DMS53 treated with DMSO at 0.1 percent for 48 hours (cell line): Measurements from ENCODE around the gene KLF3.

Source experiments
- DNase-seq: peaks from one replicate; lab custom pipeline; 2025; ENCODE audit not compliant: unreplicated experiment; lab: John Stamatoyannopoulos, UW

KLF3 gene

DNA sequence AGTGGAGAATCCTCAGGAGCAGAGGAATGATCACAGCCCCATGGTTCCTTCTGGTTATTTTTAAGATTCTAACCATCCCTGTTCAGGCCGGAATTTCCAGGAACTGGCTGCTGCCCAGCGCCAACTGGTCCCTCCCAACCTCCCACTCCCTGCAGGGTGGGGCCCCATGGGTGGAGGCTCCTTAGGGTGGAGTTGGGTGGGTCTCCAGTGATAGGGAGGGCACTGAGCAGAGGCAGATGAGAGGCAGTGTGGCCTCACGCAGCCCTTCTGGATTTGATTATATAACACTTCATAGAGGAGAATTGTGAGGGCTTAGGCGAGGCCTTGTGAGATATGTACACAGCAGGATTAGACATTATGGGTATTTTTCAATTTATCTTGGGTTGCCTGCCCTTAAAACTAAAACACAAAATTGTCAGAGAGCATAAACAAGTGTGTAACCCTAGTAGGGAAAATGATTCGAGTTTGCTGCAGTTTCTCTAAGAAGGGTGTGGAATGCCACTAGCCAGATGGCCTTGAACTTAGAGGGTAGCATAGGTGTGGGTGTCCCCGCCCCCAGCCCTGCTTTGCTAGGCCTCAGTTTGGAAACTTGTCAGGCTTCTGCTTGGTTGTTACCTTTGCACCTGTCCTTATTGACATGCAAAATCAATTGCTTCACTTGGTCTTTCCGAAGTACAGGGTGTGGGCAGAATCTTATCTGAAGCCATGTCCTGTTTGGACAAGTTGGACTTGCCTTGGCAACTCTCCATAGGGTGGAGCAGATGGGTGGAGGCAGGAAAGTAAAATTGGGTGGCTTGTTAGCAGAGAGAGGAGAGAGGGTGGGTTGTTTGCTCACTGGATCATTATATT, 9.4 kb downstream of the KLF3 start:
- DNase-seq: peak; percentile 25

DNA sequence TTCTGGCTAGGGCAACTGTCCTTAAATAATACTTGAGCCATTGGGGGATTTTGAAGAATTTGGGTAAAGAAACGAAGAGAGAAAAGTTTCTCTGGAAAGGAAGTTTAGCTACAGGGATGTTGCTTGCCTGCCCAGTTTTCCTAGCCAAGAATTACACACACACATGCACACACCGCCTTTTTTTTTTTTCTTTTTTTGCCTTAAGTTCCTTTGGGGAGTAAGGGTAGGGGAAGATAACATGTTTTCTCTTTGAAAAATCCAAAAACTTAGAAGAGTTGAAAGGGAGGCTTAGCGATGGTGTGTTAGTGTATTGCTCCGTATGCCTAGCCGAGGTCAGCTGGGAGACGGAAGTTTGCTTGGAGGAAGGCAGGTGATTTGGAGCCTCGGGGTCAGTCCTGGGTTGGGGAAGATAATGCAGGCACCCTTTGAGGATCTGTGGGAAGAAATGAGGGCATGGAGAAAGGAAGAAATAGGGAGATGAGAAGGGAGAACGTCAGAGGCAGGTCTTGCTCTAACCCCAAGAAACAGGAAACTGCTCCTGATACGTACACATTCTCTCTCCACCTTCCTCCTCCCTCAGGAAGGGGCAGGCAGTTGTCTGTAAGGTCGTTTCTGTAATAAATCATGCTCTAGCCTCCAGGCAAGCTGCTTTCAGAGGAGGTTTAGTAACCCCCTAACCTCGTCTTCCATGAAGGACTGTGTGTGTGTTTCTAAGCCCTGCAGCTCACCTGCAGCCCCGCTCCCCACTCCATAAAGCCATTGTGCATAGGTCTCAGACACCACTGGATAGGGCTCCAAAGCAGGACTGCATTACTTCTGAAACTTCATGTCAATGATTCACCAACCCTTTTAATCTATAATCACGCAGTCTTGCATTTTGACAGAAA, 10.5 kb downstream of the KLF3 start:
- DNase-seq: peak; percentile 43

DNA sequence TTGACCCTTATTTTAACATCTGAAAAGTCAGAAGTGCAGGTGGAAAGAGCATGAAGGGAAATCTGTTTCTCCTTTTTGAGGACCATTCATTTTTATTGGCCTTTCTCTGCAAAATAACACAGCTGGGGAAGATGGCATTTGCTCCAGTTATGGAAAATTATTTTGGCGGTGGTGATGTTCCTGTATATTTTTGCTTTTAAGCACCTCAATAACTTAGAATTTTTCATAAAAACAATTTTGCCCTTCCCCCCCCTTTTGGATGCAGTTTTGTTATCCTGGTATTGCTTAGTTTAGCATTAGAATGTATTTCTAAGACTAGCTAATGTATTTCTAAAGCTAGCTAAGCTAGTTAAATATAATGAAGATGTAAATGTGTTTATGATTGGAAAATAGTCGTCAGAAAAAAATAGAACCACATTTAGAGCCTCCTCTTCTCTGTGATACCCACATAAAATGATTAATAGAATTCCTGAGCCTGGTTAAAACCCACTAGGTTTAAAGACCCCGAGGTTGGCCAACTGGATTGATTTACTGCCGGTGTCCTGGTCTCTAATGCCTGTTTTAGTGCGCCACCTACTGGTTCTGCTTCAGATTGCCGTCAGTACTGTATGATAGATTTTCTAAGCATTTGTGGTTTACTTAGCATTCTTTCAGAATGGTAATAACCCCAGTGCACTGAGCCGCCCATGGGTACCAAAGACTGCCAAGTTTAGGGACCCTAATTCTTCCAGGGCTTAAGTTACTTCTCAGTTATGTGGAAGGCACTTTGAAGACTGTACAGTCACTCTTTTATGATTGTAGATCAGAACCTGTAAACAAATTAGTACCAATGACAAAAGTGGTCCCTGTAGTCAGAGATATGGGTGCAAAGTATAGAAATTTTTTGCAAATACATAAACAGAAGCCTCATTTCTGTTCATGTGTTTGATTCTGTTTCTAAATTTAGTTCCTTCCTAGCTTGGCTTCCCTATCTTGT, 11.4 kb downstream of the KLF3 start:
- peak; percentile 79 for DNase-seq

GRCh38 chr4:38676986-38677385, 13.0 kb downstream of the KLF3 start:
- DNase-seq: no peak

DNA sequence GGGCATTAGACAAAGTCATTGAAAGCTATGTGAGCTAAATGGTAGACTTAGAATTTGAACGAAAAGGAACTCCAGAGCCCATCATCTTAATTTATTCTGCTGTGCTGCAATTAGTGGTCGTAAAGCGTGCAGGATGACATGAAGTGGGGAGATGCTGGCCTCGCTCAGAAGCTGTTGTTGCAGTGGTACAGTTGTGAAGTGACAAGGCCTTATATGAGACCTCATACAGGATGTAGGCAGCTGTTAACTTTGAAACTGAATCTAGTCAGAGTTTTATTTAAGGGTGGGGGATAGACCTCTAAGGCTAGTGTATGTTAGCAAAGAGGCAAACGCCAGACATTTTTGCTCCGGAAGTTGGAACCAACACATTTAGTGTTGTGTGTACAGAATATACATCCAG, 13.4 kb downstream of the KLF3 start:
- no peak for DNase-seq

- DNase-seq: no peak
These were observed 14.1 kb downstream of the KLF3 start for GRCh38 chr4:38678078-38678477.

- no peak for DNase-seq
These were observed 15.9 kb downstream of the KLF3 start for GRCh38 chr4:38679921-38680320.

GRCh38 chr4:38681281-38681991, 17.4 kb downstream of the KLF3 start:
- no peak for DNase-seq

GRCh38 chr4:38682336-38682735, 18.3 kb downstream of the KLF3 start:
- DNase-seq: no peak

- no peak for DNase-seq
These were observed 19.3 kb downstream of the KLF3 start for GRCh38 chr4:38683276-38683675.

DNA sequence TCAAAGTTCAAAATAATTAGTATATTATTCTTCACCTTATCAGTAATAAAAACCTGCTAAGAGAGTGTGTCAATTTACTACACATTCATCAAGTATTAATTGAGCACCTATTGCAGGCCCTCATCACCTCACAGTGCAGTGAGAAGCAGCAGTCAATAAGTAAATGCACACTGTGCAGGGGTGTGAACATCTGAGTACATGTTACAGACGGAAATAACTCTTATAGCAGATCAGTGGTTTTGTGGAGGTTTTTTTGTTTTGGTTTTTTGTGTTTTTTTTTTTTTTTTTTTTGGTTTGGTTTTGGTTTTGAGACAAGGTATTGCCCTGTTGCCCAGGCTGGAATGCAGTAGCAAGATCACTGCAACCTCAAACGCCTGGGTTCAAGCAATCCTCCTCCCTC, 20.3 kb downstream of the KLF3 start:
- DNase-seq: no peak

DNA sequence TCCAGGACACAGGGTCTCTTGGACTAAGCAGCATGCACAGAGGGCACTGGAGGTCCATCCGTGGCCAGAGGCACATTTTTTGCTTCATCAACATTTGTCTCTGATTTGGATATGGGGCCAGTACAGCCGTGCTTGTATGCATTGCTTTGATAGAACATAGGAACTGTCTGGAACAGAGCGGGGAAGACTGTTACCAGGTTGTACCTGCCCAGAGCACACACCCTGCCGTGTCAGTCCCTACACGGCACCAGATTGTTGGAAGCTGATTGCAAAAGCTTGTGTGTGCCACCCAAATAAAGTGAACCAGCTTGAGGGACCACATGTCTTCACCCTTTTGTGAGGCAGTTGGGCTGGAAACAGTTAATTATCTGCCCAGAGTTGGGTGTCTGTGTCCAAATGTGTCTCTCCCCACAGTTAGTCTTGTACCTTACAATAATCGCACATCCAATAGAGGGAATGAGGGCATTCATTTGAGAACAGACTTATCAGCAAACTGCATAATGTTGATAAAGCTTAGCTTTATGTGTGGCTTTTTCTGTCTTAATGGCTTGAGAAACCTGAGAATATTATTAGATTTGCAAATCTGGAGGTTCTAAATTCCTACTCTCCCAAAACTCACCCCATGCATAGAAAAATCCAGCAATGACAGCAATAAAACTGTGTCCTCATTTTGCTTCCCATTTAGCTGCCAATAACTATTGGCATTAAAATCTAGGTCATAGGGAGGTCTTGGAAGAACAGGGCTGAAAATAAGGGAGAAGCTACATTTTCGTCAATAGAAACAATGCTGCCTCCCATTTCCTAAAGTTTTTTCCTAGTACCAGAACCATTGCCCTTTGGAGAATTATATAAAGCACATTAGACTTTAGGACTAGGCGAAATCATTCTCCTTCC, 21.2 kb downstream of the KLF3 start:
- DNase-seq: no peak

DNA sequence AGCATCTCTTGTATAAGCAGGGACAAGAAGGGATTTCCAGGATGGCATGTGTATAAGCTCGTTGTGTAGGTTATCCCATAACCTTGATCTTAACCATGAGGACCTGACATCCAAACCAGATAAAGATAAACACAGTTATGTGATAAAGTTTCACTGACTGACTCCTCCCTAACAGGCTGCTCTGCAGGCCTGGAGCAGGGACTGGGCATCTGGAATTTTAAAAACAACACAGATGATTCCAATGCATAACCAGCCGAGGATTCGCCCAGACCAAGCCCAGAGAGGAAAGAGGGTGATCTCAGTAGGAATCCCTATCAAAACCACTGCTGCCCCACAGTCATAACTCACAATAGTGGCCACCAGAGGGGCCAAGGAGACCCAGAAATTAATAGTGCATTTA, 22.7 kb downstream of the KLF3 start:
- DNase-seq: no peak

GRCh38 chr4:38687571-38688011, 23.6 kb downstream of the KLF3 start:
- no peak for DNase-seq

DNA sequence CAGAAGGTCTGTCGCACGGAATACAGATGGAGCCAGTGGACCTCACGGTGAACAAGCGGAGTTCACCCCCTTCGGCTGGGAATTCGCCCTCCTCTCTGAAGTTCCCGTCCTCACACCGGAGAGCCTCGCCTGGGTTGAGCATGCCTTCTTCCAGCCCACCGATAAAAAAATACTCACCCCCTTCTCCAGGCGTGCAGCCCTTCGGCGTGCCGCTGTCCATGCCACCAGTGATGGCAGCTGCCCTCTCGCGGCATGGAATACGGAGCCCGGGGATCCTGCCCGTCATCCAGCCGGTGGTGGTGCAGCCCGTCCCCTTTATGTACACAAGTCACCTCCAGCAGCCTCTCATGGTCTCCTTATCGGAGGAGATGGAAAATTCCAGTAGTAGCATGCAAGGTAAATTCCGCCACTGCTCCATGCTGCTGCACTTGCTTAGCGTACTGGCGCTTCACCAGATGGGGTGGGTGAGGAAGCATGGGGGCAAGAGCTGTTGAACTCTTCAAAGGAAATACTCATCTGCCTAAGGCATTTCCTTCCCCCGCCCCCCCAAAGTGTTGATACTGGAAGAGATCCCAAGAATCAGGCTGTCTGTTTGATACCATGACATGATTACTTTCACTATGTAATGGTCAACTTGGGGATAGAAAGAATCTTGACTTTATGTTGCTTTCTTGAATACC, 24.8 kb downstream of the KLF3 start:
- no peak for DNase-seq

DNA sequence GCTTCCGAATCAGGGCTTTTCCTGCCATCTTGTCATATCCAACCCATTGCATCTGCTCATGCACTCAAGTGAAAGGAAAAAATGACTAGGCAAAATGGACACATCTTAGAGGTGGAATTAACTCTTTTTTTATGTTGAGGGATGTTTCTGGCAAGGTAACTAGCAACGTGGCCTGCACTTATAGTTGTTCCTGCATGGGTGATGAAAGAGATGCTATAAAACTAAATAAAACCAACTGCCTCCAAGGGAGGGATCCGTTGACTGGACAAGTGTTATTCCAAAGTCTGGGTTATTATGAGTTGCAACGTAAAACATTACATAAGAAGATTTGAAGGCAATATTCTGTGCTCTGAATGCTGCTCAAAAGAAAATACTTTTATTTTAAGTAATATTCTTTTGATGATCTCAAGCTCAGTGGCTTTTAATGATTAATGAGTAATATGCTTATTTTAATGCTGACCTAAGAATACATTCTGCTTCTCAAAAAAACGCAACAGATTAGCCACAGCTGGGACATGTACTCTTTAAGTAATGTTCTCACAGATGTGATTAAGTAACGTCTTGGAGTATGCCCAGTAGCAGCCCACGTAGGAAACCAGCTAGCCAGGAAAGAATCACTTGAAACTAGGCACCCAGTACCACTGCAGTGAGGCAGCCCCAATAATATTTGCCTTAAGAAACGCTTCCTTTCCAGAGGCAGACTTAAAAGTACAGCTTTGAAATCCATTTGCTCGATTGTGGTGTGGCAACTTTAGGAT, 27.4 kb downstream of the KLF3 start:
- DNase-seq: no peak

- no peak for DNase-seq
These were observed 28.4 kb downstream of the KLF3 start for GRCh38 chr4:38692421-38692820.

GRCh38 chr4:38693569-38693968, 29.6 kb downstream of the KLF3 start:
- no peak for DNase-seq
